RPMI7951 (cell line): ENCODE measurements around the gene ITGB3. TPM values are rescaled to one million over a fixed set of nuclear protein-coding genes. Genes with fewer than 3 reads are reported as not detected.
"Not testable (repeated sequence)": the region's sequence is repeated elsewhere in the genome, so short reads cannot be mapped to it uniquely, and the experiment has no call there.

ENCODE experiments used
- DNase-seq: peaks from one replicate; pipeline ENCODE4 v3.0.0-alpha.2; 2012; ENCODE audit warnings: low read depth
- total RNA-seq: library from RNA; depleted of rRNA; stranded (reverse); fragments of >200 nt; shearing (Covaris generic); gene quantifications from 2 replicates; pipeline ENCODE4 v1.2.3, GENCODE V29; 2014

Gene ITGB3
- total RNA-seq, 1 experiment from 2014 or later: 19.7 TPM

DNA sequence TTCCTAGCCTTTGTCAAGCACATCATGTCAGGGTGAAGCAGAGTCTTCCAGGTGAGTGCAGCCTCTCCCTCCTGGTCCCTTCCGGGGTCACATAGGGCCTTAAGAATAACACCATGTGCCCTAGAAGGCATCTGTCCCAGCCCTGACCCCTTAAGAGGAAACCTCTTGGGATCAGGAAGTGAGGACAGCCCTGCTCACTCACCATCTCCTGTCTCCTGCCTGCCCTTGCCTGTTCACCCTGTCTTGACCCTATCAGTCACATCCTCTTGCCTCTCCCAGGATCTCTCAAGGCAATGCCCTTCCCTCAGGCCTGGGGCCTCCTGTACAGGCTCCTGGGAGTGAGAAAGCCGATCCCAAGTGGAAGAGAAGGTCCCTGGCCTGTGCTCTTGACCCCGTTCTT lies 30.6 kb upstream of the ITGB3 start:
- peak; percentile 23 for DNase-seq

DNA sequence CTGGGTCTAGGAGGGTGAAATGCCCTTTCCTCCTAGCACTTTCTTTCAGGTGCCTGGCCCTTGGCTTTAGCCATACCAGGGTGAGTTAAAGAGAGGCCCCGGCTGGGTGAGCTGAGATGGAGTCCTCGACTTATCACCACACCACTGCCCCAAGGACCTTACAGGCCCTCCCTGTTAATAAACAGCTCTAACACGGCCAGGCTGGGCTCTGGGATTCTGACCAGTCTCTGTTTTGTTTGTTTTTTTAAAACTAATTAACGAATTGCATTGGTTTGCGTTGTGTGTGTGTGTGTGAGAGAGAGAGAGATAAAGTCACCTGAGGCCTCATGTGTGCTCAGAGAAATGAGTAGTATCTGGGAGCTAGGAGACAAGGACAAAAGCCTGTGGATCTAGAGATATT lies 30.2 kb upstream of the ITGB3 start:
- no peak for DNase-seq

DNA sequence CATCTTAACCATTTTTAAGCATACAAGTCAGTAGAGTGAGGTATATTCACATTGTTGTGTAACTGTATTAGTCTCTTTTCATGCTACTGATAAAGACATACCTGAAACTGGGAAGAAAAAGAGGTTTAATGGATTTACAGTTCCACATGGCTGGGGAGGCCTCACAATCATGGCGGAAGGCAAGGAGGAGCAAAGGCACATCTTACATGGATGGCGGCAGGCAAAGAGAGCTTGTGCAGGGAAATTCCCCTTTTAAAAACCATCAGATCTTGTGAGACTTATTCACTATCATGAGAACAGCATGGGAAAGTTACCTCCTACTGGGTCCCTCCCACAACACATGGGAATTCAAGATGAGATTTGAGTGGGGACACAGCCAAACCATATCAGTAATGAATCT lies 29.6 kb upstream of the ITGB3 start:
- DNase-seq: not testable (repeated sequence)

DNA sequence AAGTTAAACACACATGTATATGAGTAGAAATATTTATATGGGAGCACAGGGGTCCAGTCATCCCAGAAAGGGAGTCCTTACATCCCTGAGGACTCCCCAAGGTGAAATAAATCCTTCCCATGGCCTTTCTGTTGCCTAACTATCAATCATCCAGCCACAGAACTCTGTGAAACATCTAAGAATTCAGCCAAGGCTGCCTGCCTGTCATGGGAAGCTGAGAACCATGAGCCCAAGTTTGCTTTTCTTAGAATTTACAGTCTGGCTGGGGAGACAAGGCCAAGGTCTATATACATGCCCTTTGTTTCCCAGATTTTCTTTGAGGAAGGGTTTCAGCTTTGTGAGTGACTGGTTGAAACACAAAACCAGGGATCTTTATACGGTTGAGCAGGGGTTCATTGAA lies 28.7 kb upstream of the ITGB3 start:
- DNase-seq: no peak

DNA sequence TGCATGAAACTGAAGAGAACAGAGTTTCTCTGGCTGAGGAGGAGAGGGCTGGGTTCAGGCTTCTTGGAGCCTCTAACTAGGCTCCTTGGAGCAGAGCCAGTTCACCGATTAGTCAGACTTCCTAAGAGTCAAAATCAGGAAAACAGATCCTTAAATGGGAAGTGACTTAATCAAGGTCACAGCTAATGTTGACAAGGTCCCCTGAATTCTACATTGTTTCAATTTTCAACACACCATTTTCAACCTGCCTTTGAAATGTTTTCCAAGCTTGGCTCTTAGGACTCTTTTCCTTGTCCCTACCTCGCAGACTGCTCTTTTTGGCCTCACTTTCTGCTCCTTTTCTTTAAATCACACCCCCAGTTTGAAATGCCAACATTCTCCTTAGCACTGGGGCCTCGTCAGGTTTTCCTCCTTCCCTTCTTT lies 28.2 kb upstream of the ITGB3 start:
- DNase-seq: peak; percentile 89

DNA sequence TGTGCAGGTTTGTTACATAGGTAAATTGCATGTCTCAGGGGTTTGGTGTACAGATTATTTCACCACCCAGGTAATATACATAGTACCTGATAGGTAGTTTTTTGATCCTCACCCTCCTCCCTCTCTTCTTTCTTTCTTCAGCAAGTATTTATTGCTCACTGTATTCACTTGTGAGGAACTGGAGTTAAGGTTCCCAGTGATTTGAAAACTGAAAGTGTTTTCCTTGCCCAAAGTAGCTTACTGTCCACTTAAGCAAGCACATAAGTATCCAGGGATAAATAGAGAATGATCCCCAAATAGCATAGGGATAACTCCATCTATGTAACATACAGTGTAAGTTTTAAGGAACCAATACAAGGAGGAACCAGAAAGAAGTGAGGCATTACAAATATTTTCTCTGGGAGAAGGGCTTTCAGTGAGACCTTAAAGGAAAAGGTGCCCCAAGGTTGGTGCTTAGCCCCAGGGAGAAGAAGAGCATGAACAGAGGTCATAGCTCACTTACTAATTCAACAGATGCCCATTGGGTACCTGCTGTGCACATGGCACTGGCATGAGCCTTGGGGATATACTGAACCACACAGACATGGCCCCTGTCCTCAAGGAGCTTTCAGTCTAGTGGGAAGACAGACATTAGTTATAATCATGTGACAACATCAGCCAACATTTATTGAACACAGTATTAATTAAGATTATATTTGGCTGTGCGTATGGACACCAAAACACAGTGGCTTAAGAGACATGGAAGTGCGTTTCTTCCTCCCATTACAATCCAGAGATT lies 27.5 kb upstream of the ITGB3 start:
- no peak for DNase-seq

DNA sequence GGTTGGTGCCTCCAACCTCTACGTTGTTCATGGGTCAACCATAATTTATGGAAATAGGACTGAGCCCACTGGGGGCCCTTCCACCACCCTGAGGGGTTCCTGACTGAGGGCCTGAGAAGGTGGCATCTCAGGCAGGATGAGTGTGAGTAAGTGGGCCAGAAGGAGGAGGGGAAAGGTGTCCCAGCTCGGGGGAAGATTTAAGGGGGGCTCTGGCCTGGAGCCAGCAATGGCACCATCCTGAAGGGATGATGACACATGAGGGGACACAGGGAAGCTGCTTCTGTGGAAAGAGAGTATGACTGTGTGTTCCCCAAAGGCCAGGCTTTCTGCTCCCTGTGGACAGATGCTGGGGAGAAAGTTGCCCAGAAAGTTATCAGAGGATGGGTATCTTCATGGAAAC lies 25.8 kb upstream of the ITGB3 start:
- no peak for DNase-seq

DNA sequence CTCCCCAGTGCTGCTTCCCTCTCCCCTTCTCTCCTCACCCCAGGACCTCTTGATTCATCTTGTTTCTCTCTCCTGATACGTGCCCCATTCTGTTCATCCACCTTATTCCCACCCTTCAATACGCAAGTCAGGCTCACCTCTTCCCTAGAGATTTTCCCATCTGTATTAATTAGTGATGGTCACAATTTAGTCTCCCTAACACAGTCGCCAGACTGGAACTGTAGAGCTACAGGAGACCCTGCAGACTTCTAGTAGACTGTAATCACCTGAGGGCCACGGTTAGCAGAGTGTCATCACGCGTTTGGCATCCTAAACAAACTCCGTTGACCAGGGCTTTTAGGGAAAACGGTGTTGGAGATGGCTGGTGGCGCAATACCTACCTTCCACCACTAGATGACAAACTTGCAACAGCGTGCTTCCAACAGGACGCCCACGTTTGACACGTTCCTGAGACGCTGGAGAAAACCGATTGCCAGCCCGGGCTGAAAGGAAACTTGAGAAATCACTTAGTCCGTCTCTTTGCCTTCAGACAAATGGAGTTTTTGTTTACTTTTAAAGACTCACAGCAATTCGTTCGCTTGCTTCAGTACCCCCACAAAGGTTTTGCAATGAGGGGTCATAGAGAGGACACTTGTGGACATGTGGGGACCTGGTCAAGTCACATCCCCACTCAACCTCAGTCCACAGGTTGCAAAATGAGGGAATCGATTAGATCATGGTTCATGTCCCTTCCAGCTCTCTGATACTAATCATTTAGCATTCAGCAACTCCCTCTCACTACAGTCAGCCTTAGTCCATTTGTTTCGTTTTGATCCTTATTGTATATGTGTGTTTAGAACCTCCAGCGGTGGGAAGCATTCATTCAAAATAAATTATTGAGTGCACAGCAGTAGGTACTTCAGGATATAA lies 23.8 kb upstream of the ITGB3 start:
- peak; percentile 87 for DNase-seq

DNA sequence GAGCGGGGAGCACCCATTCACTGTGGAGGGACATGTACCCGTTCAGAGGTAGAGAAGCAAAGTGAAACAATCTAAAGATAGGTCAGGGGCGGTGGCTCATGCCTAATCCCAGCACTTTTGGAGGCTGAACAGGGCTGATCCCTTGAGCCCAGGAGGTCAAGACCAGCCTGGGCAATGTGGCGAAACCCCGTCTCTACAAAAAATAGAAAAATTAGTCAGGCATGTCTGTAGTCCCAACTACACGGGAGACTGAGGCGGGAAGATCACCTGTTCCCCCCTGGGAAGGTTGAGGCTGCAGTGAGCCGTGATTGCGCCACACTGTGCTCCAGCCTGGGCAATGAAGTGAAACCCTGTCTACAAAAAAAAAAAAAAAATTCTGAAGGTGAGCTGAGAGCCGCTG lies 22.8 kb upstream of the ITGB3 start:
- no peak for DNase-seq

DNA sequence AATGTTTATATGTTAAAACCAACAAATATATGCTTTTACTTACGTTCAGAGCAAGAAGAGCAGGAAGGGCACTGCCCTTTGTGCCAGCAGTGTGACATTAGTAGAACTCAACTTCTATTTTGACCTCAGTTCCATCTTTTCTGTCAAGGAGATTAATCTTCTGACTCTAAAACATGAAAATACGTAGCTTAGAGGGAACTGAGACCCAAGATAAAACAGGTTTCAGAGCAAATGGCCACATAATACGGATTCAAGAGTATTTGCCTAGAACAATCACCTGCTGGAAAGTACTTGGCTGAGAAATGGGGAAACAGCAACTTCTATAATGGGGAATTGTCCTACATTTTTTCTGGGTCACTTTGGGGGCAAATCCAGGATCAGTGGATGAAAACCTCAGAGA lies 22.3 kb upstream of the ITGB3 start:
- no peak for DNase-seq

DNA sequence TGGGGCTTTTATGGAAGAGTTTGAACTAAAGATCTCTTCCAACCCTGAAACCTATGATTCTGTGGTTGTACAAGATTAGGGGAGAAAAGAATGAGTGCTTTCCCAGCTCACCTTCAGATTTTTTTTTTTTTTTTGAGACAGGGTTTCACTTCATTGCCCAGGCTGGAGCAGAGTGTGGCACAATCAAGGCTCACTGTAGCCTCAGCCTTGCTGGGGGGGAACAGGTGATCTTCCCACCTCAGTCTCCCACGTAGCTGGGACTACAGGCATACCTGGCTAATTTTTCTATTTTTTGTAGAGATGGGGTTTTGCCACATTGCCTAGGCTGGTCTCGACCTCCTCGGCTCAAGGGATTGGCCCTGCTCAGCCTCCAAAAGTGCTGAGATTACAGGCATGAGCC lies 21.8 kb upstream of the ITGB3 start:
- DNase-seq: no peak

DNA sequence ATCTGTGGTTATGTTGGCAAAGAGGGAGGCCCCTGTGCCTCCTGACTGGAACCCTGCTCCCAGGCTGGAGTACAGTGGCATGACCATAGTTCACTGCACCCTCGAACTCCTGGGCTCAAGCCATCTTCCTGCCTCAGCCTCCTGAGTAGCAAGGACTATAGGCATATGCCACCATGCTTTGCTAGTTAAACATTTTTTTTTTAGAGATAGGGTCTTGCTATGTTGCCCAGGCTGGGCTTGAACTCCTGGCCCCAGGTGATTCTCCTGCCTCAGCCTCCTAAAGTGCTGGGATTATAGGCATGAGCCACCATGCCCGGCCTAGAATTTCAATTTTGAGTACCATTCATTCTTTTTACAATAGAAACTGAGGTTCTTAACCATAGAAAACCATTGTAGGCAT lies 21.2 kb upstream of the ITGB3 start:
- no peak for DNase-seq

DNA sequence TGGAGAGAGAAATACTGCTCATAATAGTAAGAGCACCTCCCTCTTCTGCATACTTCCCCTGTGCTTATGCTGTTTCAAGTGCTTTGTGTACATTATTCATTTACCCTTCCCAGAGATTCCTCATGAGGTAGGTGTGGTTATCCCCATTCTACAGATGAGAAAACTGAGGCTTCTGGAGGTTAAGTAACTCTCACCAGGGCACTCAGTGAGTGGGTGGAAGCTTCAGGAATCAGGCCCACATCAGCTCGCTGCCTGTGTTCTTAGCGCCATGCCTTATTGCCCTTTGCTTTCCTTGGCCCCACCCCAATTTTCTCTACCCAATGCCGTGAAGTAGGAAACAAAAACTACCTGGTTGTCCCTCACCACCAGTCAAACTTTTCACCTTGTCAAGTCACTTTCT lies 18.1 kb upstream of the ITGB3 start:
- no peak for DNase-seq

DNA sequence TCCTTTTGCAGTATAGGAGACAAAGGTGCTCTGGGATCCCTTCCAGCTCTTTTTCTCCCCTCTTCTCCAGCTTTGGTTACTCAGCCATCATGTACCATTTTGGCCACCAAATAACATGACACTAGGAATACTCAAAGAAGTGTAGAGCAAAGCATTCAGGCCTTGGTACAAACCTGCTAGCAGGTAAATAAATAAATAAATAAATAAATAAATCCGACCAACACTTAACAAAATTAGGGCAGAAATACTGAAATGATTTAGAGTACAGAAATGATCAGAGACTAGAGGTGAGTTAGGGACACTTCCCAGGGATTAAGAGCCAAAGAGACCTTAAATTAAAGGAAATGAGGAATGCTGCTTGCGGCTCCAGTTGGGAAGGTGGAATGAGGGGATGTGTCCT lies 17.7 kb upstream of the ITGB3 start:
- no peak for DNase-seq

DNA sequence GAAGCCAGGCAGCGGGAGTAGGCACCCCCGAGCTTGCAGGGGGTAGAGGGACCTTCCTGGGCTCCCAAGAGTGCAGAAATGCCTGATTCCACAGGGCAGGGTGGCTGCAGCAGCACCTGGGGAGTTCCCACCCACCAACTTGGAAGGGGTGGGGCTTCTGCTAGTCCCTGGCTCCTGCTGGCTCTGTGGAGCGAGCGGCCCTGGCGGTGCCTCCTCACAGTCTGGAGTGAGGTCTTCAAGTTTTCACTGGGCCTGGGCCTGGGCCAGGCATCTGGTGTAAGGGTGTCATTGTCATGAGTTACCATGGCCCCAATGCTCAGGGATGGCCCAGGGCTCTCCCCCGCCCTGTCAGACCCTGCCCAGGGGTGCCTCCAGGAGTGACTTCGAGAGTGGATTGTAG lies 15.8 kb upstream of the ITGB3 start:
- no peak for DNase-seq

DNA sequence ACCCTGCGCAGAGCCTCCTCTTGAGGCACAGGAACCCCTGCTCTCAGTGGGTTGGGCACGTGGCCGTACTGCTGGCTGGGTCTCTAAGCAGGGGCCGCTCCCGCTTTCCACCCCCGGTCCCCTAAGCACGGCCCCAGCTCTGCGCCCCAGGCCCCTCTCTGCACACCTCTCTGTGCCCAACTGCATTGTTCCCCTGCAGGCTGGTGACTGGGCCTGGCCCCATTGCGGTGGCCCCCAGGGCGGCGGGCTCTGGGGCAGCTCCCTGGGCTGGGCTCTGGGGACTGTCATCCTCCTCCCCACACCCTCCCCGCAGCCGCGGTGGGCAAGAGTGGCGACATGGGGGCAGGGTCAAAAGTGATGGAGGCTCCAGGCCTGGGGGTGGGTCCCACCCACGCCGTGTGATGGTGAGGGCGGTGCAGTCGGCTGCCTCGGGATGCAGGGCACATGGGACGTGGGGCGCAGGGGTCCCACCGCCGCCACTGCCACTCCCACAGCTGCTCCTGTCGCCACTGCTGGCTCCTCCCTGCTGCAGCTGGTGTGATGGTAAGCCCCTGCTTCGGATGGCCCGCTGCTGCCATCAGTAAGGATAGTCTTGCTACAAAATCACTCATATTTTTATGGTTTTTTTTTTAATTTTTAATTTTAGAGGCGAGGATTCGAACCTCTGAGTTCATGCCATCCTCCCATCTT lies 15.2 kb upstream of the ITGB3 start:
- DNase-seq: no peak

DNA sequence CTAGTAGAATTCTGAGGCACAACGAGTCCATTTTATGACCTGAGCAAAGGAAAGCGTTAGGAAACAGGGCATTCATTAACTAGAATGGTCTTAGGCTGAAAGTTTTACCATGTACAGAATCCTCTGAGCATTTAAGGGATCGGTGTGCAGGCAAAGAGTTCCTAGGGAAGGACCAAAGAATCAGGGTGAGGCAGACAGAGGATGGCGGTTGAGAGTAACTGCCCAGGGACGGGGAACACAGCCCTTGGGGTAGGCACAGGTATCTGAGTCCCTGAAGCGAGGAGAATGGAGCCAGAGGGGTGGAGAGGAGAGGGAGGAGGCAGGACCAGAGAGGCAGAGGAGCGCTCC lies 14.0 kb upstream of the ITGB3 start:
- DNase-seq: no peak

DNA sequence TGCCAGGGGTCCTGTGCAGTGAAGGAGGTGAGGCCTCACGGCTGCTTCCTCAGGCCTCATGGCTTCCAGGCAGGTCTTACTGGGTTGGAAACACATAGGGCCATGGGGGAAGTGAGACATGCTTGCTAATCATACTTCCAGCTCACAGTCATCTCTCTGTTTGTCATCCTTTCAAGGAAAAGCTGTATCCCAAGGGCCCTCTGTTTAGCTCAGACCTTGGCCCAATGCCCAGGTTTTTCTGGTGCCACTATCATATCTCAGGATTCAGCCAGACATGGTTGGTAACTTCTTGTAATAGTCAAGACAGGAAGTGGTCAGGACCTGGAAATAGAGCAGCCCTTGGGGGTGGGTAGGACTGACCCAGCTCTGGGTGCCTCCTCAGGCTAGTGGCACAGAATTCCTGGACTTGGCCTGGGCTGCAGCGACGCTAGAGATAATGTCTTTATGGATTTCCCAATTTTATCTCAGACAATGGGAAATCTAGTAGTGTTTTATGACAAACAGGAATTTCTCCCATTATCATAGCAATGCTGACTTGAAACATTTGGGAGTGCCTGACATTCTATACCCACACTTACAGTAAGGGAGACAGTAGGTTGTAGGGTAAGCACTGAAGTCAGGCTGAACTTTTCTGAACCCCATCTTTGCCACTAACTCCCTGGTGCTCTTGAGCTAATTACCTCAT lies 13.5 kb upstream of the ITGB3 start:
- DNase-seq: peak; percentile 99

DNA sequence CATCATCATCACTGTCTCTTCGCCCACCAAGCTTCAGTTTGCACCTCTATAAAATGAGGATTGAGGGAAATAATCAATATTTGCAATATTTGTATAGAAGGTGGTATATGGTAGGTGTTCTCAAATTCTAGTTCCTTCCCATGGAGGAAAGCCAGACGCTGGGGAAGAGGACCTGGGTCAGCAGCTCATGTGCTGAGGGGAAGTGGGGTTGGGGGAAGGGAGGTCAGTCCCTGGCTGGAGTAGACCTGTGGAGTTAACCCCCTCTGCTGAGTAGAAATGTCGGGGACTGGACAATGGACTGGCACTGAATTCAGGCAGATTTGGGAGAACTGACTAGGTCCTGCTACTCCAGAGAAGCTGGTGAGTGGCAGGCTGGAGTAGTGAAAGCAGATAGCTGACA lies 12.8 kb upstream of the ITGB3 start:
- DNase-seq: no peak

DNA sequence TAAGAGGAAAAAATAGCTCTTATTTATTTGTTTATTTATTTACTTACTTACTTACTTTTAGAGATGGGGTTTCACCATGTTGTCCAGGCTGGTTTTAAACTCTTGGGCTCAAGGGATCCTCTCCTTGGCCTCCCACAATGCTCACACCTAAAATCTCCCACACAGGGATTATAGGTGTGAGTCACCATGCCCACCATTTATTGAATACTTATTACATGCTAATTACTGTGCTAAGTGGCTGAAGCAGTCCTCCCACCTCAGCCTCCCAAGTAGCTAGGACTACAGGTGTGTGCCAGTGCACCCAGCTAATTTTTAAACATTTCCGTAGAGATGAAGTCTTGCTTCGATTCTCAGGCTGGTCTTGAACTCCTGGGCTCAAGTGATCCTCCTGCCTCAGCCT lies 11.0 kb upstream of the ITGB3 start:
- DNase-seq: no peak

DNA sequence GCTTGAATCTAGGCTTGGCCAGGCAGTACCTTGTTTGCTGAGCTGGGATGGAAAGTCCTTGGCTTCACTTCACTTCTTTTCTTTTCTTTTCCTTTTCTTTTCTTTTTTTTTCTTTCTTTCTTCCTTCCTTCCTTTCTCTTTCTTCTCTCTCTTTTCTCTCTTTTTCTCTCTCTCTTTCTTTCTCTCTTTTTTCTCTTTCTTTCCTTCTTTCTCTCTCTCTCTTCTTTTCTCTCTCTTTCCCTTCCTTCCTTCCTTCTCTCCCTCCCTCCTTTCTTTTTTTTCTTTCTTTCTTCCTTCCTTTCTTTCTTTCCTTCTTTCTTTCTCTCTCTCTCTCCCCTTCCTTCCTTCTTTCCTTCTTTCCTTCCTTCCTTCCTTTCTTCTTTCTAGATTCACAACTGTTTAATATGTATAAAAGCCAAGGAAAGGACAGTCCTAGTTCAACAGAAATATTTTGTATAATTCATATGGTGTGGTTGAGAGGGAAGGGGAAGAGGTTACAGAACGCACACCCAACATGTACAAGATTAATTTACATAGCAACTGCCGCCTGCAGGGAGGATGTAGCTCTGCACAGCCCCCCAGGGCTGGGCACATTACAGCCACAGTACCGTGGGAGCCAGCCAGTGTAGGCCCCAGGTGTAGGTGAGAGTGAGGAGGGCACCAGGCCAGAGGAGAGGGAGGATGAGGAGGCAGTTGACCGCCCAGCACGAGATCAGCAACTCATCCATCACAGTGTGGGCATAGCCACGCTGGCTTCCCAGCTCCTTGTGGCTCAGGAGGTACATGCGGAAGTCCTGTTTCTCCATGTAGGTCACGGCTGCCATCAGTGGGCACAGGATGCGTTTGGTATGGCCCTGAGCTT lies 9.7 kb upstream of the ITGB3 start:
- no peak for DNase-seq
